Mesendoderm (in vitro differentiated cells): ENCODE data around the gene EVA1C.
"Not testable (repeated sequence)": the region's sequence is repeated elsewhere in the genome, so short reads cannot be mapped to it uniquely, and the experiment has no call there.

Experiments
- DNase-seq: peaks from one replicate; pipeline ENCODE4 v3.0.0; 2013
- H2AK5ac ChIP-seq: 2 replicates; pipeline ENCODE4 v1.6.1; 2013; ENCODE audit warnings: low read length, inconsistent platforms
- H2BK120ac ChIP-seq: 2 replicates; pipeline ENCODE4 v1.6.1; 2013; ENCODE audit warnings: low read depth, mild to moderate bottlenecking, low read length, moderate library complexity, mixed read lengths
- H2BK15ac ChIP-seq: replicated peaks from 2 replicates; pipeline ENCODE4 v1.6.1; 2013; ENCODE audit warnings: low read depth, mild to moderate bottlenecking, moderate library complexity
- H2BK5ac ChIP-seq: 2 replicates; pipeline ENCODE4 v1.6.1; 2013; ENCODE audit warnings: low read length, inconsistent platforms
- H3K18ac ChIP-seq: 2 replicates; pipeline ENCODE4 v1.6.1; 2013; ENCODE audit warnings: mild to moderate bottlenecking, low read length, mixed read lengths
- H3K23ac ChIP-seq: one replicate; pipeline ENCODE4 v1.6.1; 2013; ENCODE audit warnings: low read length
- H3K27ac ChIP-seq: 2 replicates; pipeline ENCODE4 v1.5.1; 2013; ENCODE audit warnings: low read depth, mild to moderate bottlenecking, inconsistent platforms, low read length, moderate library complexity
- H3K27me3 ChIP-seq: 2 replicates; pipeline ENCODE4 v1.6.1; 2013; ENCODE audit warnings: low read length, control low read depth, mild to moderate bottlenecking, inconsistent platforms; ENCODE audit not compliant: insufficient read depth, poor library complexity
- H3K36me3 ChIP-seq: 2 replicates; pipeline ENCODE4 v1.6.1; 2013; ENCODE audit warnings: low read length, inconsistent platforms; ENCODE audit not compliant: control insufficient read depth, insufficient read depth
- H3K4ac ChIP-seq: one replicate; pipeline ENCODE4 v1.6.1; 2013; ENCODE audit warnings: low read depth, mild to moderate bottlenecking, low read length, moderate library complexity
- H3K4me1 ChIP-seq: 2 replicates; pipeline ENCODE4 v1.6.1; 2013; ENCODE audit warnings: low read depth, low read length, inconsistent platforms; ENCODE audit not compliant: control insufficient read depth
- H3K4me2 ChIP-seq: 2 replicates; pipeline ENCODE4 v1.6.1; 2013; ENCODE audit warnings: low read length
- H3K4me3 ChIP-seq: 2 replicates; pipeline ENCODE4 v1.5.1; 2013; ENCODE audit warnings: mild to moderate bottlenecking, low read length
- H3K56ac ChIP-seq: one replicate; pipeline ENCODE4 v1.6.1; 2013; ENCODE audit warnings: low read length
- H3K79me1 ChIP-seq: 2 replicates; pipeline ENCODE4 v1.6.1; 2013; ENCODE audit warnings: low read length, inconsistent platforms
- H3K79me2 ChIP-seq: 2 replicates; pipeline ENCODE4 v1.6.1; 2013; ENCODE audit warnings: mild to moderate bottlenecking, low read length; ENCODE audit not compliant: control insufficient read depth, insufficient read depth
- H3K9ac ChIP-seq: 2 replicates; pipeline ENCODE4 v1.6.1; 2013; ENCODE audit warnings: low read length, inconsistent platforms
- H4K5ac ChIP-seq: one replicate; pipeline ENCODE4 v1.6.1; 2013; ENCODE audit warnings: low read length
- H4K8ac ChIP-seq: one replicate; pipeline ENCODE4 v1.6.1; 2013; ENCODE audit warnings: low read depth, mild to moderate bottlenecking, control low read depth, low read length, moderate library complexity
- WGBS: extraction: QIAGEN DNeasy Blood & Tissue Kit; methylation state at CpG from one replicate; pipeline ENCODE4 v1.1.7; 2013; ENCODE audit warnings: low lambda C conversion rate, missing lambda C conversion rate; ENCODE audit not compliant: insufficient coverage; ENCODE audit errors: extremely low coverage; 5-methylcytosine and 5-hydroxymethylcytosine counted together

The EVA1C gene

DNA sequence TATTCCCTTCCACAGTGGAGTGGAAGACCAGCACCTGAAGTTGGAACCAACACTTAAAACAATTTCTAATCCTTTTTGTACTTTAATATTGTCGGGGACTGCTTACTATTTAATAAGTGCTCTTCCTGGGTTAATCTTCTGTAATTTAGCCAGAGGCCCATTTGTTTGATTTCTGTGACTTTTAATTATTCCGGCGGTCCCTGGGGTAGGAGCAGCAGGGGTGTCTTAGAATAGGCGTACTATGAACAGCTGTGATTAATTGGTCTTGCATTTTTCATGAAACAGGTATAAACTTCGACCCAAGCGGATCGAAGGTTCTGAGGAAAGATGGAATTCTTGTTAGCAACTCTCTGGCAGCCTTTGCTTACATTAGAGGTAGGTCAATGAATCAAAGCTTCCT, 91.1 kb downstream of the EVA1C start:
- not testable (repeated sequence) for H3K56ac ChIP-seq, H3K27me3 ChIP-seq, H2AK5ac ChIP-seq, H3K4me3 ChIP-seq, H2BK120ac ChIP-seq, H3K4me2 ChIP-seq, H3K36me3 ChIP-seq, H3K9ac ChIP-seq, H3K79me1 ChIP-seq, H4K8ac ChIP-seq, H2BK15ac ChIP-seq, H3K4ac ChIP-seq, H3K79me2 ChIP-seq, H2BK5ac ChIP-seq, H3K18ac ChIP-seq, H3K27ac ChIP-seq, H4K5ac ChIP-seq, DNase-seq, H3K4me1 ChIP-seq, H3K23ac ChIP-seq
- no CpG with 5 or more reads among the region's 7 CpGs for WGBS

DNA sequence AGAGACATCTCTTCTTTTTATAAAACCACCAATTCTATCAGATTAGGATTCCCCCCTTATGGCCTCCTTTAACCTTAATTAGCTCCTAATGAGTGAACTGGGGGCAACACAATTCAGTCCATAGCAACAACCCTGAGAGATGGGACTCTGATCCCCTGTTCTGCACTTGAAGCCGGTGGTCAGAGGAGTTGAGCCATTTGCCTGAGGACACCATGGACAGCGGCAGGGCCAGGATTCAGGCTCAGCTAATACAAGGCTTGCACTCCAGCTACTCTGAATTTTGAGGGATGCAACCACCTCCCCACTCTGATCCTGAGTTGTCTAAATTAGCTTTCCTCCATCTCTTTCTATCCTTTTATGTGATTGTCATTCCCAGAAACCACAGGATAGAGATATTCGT, 93.3 kb downstream of the EVA1C start:
- H2AK5ac ChIP-seq, H3K18ac ChIP-seq, H4K5ac ChIP-seq, H3K4me3 ChIP-seq, H3K4me2 ChIP-seq, H2BK15ac ChIP-seq, H3K79me2 ChIP-seq, H3K79me1 ChIP-seq, H3K27me3 ChIP-seq, H2BK120ac ChIP-seq, DNase-seq, H3K23ac ChIP-seq, H3K4me1 ChIP-seq, H3K9ac ChIP-seq, H3K36me3 ChIP-seq, H3K27ac ChIP-seq, H4K8ac ChIP-seq, H3K4ac ChIP-seq, H2BK5ac ChIP-seq, H3K56ac ChIP-seq: not testable (repeated sequence)
- WGBS, result no CpG with 5 or more reads among the region's 3 CpGs

DNA sequence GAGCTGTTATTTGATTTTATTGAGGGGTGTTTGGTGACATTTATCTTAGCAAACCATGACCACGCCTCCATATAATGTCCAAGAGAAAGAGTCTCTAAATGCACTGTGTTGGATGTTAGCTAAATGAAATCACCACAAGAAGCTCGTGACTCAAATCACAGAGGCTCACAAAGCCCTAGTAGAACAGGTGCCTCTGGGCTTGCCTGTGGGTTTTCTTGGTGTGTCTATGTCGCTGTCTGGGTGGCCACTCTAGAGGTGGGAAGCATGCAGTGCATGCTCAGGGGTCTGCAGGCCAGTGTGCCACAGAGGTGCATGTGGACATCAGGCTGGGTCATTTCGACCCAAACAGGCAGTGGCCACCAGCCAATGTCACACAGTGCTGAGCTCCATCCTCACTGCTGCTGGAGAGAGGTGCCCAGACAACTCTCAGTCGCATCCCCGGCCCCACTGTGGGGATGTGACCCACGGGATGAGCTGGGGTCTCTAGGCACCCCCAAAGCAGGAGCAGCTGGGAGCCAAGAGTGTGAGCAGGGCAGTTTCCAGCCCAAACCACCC, 94.0 kb downstream of the EVA1C start:
- not testable (repeated sequence) for H2BK120ac ChIP-seq, H3K56ac ChIP-seq, H2BK5ac ChIP-seq, H3K23ac ChIP-seq, H4K5ac ChIP-seq, H3K4me2 ChIP-seq, H4K8ac ChIP-seq, H3K36me3 ChIP-seq, H3K27me3 ChIP-seq, H3K79me2 ChIP-seq, H3K9ac ChIP-seq, H3K4me3 ChIP-seq, H2BK15ac ChIP-seq, H3K4ac ChIP-seq, H3K27ac ChIP-seq, H2AK5ac ChIP-seq, H3K18ac ChIP-seq, DNase-seq, H3K79me1 ChIP-seq, H3K4me1 ChIP-seq
- WGBS, result no CpG with 5 or more reads among the region's 7 CpGs

DNA sequence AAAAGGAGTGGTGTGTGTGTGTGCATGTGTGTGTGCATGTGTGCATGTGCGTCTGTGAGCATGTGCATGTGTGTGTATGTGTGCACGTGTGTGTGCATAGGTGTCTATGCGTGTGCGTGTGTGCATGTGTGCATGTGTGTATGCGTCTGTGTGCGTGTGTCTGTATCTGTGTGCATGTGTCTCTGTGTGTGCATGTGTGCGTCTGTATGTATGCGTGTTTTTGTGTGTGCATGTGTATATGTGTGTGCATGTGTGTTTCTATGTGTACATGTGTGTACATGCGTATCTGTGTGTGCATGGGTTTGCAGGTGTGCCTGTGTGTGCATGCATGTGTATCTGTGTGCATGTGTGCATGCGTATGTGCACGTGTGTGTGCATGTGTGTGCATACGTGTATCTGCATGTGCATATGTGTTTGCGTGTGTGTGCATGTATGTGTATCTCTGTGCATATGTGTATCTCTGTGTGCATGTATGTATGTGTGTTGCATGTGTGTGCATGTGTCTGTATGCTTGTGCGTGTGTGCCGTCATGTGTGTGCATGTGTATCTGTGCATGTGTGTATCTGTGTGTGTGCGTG, 94.9 kb downstream of the EVA1C start:
- Histone ChIP-seq H3K4me2 (no peak overlapping the region), H2AK5ac (no peak overlapping the region), H2BK15ac (no peak overlapping the region), H3K23ac (no peak overlapping the region), H3K4me3 (no peak overlapping the region), H3K36me3 (no peaks in the 10 kb centered on the region), H3K4me1 (no peaks in the 10 kb centered on the region), H3K79me2 (no peaks in the 10 kb centered on the region), H2BK5ac (no peak overlapping the region), H3K18ac (no peak overlapping the region), H3K56ac (no peak overlapping the region), H3K27me3 (no peaks in the 10 kb centered on the region), H3K79me1 (no peaks in the 10 kb centered on the region), H3K27ac (no peak overlapping the region), H3K4ac (no peak overlapping the region), H4K8ac (no peak overlapping the region), H4K5ac (no peak overlapping the region), H3K9ac (no peak overlapping the region), H2BK120ac (no peak overlapping the region)
- no CpG with 5 or more reads among the region's 16 CpGs for WGBS
- no peak for DNase-seq

DNA sequence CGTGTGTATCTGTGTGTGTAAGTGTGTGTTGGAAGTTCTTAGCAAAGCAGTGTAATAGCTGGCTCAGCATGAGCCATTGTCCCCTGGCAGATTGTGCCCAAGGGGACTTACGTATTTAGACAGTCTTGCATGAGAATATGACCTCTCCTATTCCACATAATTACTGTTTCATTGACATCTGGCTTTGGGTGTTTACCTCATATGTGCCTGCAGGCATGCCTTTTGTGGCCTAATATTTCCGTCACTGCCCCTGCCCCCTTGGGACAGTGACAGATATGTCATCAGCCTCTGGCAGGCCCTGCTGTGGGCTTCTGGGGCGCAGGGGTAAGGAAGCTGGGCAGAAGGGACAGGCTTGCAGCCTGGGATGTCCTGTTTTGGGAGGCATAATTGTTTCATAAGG, 95.5 kb downstream of the EVA1C start:
- not testable (repeated sequence) for H3K79me1 ChIP-seq, H2AK5ac ChIP-seq, H3K9ac ChIP-seq, DNase-seq, H3K18ac ChIP-seq, H3K36me3 ChIP-seq, H4K8ac ChIP-seq, H3K4me2 ChIP-seq, H3K4ac ChIP-seq, H3K4me3 ChIP-seq, H3K27ac ChIP-seq, H2BK120ac ChIP-seq, H2BK15ac ChIP-seq, H3K56ac ChIP-seq, H3K79me2 ChIP-seq, H3K4me1 ChIP-seq, H2BK5ac ChIP-seq, H3K27me3 ChIP-seq, H3K23ac ChIP-seq, H4K5ac ChIP-seq
- WGBS, result no CpG with 5 or more reads among the region's 4 CpGs

DNA sequence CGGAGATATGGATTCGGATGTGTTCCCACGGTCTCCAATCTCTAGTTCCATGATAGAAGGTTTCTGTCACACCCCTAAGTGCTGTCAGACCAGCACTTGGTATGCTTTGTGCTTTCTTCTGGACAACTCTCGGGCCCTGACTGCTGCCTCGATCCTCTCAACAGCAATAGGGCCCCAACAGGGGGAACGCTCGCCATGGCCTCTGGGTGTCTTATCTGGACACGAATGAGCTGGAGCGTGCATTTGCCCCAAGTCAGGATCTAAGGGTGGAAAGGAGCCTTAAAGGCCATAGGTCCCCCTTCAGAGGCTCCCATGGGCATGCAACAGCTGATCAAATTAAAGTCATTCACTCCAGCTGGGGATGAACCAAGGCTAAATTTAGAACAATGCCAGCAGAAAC, 96.1 kb downstream of the EVA1C start:
- Histone ChIP-seq H3K36me3 (no peaks in the 10 kb centered on the region), H4K8ac (no peak overlapping the region), H3K4me2 (no peak overlapping the region), H3K27ac (no peak overlapping the region), H3K9ac (no peak overlapping the region), H3K4me1 (no peaks in the 10 kb centered on the region), H2BK5ac (no peak overlapping the region), H3K4ac (no peak overlapping the region), H3K18ac (no peak overlapping the region), H3K79me1 (no peaks in the 10 kb centered on the region), H2AK5ac (no peak overlapping the region), H3K4me3 (no peak overlapping the region), H2BK15ac (no peak overlapping the region), H4K5ac (no peak overlapping the region), H3K27me3 (no peaks in the 10 kb centered on the region), H3K56ac (no peak overlapping the region), H3K23ac (no peak overlapping the region), H3K79me2 (no peaks in the 10 kb centered on the region), H2BK120ac (no peak overlapping the region)
- no CpG with 5 or more reads among the region's 9 CpGs for WGBS
- no peak for DNase-seq
